ENCODE results near the gene FLYWCH1.

FLYWCH1 gene

GRCh38 chr16:2883458-2883908, 28.2 kb upstream of the FLYWCH1 start:
- no peak for TF ChIP-seq ZNF274 (IDR thresholded peaks at IDR 0.05; ENCODE audit: low read depth, low read length)
- peak overlapping the region; percentile 73 for H3K4me3 ChIP-seq (ENCODE audit: low read length)

DNA sequence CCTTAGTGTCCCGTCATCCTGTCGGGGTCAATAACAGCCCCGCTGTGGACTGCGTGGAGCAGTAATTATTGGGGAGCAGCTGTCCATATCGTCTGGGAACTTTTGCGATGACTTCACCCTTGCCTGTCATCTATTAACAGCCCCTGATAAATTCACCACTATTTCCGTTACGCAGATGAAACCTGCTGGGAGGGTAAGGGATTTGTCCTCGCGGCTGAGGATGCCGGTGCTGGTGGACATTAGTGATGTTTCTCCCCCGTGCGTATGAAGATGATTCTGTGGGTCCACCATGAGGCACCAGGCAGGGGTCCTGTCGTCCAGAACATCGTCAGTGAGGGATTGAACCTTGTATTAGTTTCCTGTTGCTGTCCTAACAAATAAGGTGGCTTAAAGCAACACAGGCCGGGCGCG, 27.7 kb upstream of the FLYWCH1 start:
- no peak for TF ChIP-seq ZNF274 (IDR thresholded peaks at IDR 0.05; ENCODE audit: low read depth, low read length)
- peak overlapping the region; percentile 73; the same call in 1 of the 2 replicates for H3K4me3 ChIP-seq (ENCODE audit: low read length)

DNA sequence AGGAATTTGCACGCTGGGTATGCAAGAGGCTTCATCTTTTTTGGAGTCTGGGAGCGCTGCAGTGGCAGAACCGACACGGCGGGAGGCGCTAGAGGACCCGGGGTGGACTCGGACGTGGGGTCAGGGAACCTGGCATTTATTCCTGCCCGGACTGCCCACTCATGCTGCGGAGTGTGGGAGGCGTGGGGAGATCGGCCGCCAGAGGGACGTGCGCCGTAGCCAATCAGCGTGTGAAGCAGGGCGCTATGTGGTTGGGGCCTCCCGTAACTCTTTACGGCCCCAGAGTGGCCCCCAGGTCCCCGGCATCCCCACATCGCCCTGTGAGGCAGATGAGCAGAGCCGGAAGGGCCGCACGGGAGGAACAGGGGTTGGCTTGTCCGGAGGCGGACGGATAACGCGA, 17.5 kb upstream of the FLYWCH1 start:
- TF ChIP-seq ZNF274 (IDR thresholded peaks at IDR 0.05; ENCODE audit: low read depth, low read length), result no peak
- H3K4me3 ChIP-seq (ENCODE audit: low read length), result no peak overlapping the region

GRCh38 chr16:2895813-2896212, 15.9 kb upstream of the FLYWCH1 start:
- no peak for TF ChIP-seq ZNF274 (IDR thresholded peaks at IDR 0.05; ENCODE audit: low read depth, low read length)

DNA sequence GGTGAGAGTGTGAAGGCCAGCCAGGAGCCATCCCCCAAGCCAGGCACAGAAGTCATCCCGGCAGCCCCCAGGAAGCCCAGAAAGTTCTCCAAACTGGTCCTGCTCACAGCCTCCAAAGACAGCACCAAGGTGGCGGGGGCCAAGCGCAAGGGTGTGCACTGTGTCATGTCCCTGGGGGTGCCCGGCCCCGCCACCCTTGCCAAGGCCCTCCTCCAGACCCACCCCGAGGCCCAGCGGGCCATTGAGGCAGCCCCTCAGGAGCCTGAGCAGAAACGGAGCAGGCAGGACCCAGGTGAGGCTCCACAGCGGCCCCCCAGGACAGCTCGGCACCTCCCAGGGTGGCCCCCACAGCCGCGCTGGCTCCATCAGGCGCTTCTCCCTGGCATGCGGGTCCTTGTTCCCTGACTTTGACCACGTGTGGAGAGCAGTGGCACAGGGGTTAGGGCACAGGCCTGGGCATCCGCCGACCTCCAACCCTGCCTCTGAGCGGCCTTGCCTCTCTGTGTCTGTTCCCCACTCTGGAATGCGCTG, 15.2 kb upstream of the FLYWCH1 start:
- no peak overlapping the region for H3K4me3 ChIP-seq (ENCODE audit: low read length)
- no peak for TF ChIP-seq ZNF274 (IDR thresholded peaks at IDR 0.05; ENCODE audit: low read depth, low read length)

More at GRCh38 chr16:2895813-2896212, 15.9 kb upstream of the FLYWCH1 start:
- H3K4me3 ChIP-seq (ENCODE audit: low read length), result no peak overlapping the region

DNA sequence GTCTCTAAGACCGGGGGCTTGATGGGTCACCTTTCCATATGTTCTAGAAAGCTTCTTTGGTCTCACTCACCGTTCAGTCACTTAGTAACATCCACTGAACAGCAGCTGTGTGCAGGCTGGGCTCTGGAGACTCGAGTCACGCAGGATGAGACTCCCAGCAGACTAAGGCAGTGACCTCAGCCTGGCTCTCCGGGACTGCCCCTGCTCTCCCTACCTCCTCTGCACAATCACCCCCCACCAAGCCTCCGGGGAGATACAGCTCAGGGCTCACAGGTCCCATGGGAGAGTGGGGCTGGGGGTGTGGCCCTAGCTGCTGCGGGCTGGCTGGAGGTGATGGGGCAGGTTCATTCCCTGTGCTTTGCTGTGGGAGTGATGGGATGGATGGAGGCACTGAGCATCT, 14.6 kb upstream of the FLYWCH1 start:
- TF ChIP-seq ZNF274 (IDR thresholded peaks at IDR 0.05; ENCODE audit: low read depth, low read length), result no peak
- H3K4me3 ChIP-seq (ENCODE audit: low read length), result no peak overlapping the region

GRCh38 chr16:2898831-2899563, 12.7 kb upstream of the FLYWCH1 start:
- no peak overlapping the region for H3K4me3 ChIP-seq (ENCODE audit: low read length)
- no peak for TF ChIP-seq ZNF274 (IDR thresholded peaks at IDR 0.05; ENCODE audit: low read depth, low read length)

DNA sequence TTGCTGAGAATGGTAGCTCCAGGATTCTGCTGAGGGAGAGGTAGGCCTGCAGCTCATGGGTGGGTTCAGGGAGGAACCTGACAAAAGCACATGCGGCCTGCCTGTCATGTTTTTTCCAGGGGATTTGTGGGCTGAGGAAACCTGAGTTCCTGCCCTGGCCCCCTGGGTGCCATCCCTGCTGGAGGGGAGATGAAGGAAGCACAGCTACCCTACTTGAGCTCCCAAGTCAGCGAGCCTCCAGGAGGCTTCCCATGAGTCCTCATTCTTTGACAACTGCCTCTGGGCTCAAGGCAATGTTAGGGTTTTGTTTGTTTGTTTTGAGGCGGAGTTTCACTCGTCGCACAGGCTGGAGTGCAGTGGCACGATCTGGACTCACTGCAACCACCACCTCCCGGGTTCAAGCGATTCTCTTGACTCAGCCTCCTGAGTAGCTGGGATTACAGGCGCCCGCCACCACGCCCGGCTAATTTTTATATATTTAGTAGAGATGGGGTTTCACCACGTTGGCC, 12.1 kb upstream of the FLYWCH1 start:
- no peak for TF ChIP-seq ZNF274 (IDR thresholded peaks at IDR 0.05; ENCODE audit: low read depth, low read length)
- H3K4me3 ChIP-seq (ENCODE audit: low read length), result no peak overlapping the region

DNA sequence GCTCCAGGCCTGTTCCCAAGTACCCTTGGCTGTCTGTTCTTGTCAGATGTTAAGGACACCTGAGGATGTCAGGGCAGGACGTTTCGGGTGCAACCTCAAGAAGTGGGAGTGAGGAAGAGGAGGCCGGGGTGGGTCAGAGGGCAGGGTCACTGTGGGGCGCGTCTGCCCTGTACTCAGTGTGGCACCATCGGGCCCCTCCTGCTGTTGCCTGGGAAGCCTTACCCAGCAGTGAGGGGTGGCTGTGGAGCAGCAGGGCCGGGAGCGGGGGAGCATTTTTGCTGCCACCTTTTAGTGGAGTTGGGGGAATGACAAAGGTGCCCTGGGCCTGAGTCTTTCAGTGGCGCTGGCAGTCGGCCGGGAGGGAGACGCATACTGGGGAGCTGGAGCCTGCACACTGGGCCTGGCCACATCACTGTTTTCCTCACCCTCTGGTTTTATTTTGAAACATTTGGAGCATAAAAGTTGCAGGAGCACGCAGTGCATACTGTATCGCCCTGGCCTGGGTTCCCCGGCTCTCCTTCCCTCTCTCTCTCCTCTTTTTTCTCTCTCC, 11.1 kb upstream of the FLYWCH1 start:
- no peak for TF ChIP-seq ZNF274 (IDR thresholded peaks at IDR 0.05; ENCODE audit: low read depth, low read length)
- no peak overlapping the region for H3K4me3 ChIP-seq (ENCODE audit: low read length)

- no peak for TF ChIP-seq ZNF274 (IDR thresholded peaks at IDR 0.05; ENCODE audit: low read depth, low read length)
- H3K4me3 ChIP-seq (ENCODE audit: low read length), result no peak overlapping the region
These were observed 9.2 kb upstream of the FLYWCH1 start for GRCh38 chr16:2902337-2903130.

DNA sequence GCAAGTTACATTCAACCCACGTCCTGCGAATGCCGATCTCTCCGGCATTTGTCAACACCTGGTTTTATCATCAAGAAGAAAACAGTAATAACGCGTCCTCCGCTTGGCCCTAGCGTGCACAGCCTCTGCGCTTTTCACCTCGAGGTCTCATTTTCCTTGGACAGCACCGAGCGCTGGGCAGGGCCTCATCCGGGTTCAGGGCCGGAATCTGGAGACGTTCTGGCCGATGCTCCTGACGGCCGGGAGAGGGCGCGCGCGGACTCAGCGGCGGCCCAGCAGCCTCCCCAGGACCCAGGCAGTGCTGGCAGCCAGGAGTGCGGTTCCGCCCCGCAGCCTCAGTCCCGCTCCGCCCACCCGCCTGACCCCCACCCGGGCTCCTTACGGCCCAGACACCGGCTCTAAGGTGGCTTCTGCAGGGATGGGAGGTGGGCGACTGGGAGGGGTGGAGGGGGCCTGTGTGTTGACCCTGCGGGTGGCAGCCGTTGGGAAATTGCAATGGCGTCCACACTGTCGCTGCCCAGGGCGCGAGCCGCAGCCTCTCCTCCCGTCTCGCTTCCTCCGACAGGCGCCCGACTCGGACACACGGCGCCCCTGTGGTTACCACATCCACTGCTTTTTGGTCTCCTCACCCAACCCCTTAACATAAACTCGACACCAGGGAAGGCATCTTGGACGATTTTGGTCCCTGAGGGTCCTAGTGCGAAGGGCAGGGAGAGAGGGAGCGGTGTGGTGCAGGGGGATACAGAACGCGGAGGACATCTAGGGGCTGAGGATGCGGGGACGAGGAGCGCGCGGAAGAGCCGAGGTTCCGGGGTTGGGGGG, 7.4 kb upstream of the FLYWCH1 start:
- no peak for TF ChIP-seq ZNF274 (IDR thresholded peaks at IDR 0.05; ENCODE audit: low read depth, low read length)
- H3K4me3 ChIP-seq (ENCODE audit: low read length), result peak overlapping the region; percentile 86

DNA sequence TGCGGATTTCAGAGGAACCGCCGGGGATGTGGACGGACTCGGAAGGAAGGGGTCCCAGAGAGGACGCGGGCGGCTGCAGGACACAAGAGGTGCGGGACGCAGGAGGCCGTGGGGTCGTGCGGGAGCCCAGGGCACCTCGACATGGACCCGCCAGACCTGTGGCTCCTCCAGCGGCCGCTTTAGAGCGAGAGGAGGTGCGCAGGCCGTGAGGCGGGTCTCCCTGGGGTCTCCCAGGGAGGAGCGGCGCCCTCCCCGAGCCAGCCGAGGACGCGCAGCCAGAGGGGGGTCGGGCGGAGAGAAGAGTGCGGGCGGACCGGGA, 6.8 kb upstream of the FLYWCH1 start:
- no peak for TF ChIP-seq ZNF274 (IDR thresholded peaks at IDR 0.05; ENCODE audit: low read depth, low read length)
- peak overlapping the region; percentile 86 for H3K4me3 ChIP-seq (ENCODE audit: low read length)

DNA sequence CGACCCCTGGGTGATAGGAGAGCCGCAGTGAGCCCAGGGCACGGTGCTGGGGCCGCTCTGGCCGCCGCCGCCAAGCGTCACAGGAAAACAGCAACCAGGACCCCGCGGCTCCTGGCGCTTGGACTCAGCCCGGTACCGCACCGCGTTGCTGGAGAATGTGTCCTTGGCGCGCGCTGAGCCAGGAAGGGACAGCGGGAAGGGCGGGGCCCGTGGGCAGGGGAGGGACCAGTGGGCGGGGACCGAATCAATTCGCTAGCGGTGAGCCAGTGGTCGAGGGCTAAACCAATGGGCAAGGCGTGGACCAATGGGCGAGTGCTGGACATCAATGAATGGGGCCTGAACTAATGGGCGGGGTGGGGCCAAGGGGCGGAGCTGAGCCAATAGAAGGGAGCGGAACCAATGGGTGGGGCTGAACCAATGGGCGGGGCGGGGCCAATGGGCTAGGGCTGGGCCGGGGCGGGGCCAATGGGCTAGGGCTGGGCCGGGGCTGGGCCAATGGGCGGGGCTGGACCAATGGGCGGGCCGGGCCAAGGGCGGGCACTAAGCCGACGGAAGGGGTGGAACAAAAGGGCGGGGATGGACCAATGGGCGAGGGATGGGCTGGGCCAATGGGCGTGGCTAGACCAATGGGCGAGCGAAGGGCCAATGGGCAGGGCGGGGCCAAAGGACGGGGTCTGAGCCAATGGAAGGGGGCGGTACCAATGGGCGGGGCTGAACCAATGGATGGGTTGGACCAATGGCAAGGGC, 6.3 kb upstream of the FLYWCH1 start:
- TF ChIP-seq ZNF274 (IDR thresholded peaks at IDR 0.05; ENCODE audit: low read depth, low read length), result no peak
- peak overlapping the region; percentile 86 for H3K4me3 ChIP-seq (ENCODE audit: low read length)
